ENCODE measurements around the gene MKX.

DNA sequence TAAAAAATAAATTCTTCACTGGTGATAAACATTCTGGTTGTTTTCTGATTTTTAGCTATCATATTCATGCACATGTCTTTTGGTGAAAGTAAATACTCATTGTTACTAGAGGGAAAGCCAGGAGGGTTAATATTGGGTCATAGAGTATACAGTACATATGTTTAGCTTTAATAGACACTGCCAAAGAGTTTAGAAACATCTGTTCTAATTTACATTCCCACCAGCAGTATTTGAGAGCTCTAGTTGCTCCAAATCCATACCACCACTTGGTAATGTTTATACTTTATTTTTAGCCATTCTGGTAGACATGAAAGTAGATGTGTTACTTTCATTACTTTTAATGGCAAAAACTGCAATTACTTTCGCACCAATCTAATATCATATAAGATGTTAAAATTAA lies 108.8 kb downstream of the MKX start:
- TF ChIP-seq, protein P1, sequence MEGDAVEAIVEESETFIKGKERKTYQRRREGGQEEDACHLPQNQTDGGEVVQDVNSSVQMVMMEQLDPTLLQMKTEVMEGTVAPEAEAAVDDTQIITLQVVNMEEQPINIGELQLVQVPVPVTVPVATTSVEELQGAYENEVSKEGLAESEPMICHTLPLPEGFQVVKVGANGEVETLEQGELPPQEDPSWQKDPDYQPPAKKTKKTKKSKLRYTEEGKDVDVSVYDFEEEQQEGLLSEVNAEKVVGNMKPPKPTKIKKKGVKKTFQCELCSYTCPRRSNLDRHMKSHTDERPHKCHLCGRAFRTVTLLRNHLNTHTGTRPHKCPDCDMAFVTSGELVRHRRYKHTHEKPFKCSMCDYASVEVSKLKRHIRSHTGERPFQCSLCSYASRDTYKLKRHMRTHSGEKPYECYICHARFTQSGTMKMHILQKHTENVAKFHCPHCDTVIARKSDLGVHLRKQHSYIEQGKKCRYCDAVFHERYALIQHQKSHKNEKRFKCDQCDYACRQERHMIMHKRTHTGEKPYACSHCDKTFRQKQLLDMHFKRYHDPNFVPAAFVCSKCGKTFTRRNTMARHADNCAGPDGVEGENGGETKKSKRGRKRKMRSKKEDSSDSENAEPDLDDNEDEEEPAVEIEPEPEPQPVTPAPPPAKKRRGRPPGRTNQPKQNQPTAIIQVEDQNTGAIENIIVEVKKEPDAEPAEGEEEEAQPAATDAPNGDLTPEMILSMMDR (IDR thresholded peaks at IDR 0.05), result no peak
- TF ChIP-seq POLR2A (IDR thresholded peaks at IDR 0.05), result no peak
